Keratinocyte (primary cell): ENCODE data around the gene KIF16B. TPM values are rescaled to one million over a fixed set of nuclear protein-coding genes. Genes with fewer than 3 reads are reported as not detected.

Source experiments
- DNase-seq: peaks from one replicate; pipeline ENCODE4 v3.0.0-alpha.2; 2011; ENCODE audit warnings: low read depth, missing footprints, low spot score
- FAIRE-seq: peaks from 2 replicates; lab custom pipeline; 2011; peaks lifted over from hg19 to GRCh38; lab: Jason Lieb, UNC
- H2AFZ ChIP-seq: 2 replicates; pipeline ENCODE4 v1.6.0; 2012; ENCODE audit warnings: low read length, control low read depth, inconsistent platforms; ENCODE audit not compliant: control insufficient read depth
- H3K27ac ChIP-seq: 2 replicates; pipeline ENCODE4 v1.5.1; 2011; ENCODE audit warnings: low read length; ENCODE audit not compliant: control insufficient read depth, insufficient read depth
- H3K27me3 ChIP-seq: 3 replicates; pipeline ENCODE4 v1.6.0; 2011; ENCODE audit warnings: low read length; ENCODE audit not compliant: control insufficient read depth, insufficient read depth; ENCODE audit errors: extremely low read depth
- H3K36me3 ChIP-seq, 2 experiments: 2 replicates in 1 of 2; 3 replicates in 1 of 2; pipeline ENCODE4 v1.5.1; 2011; ENCODE audit warnings: low read length in 2 of 2, mild to moderate bottlenecking in 1 of 2; ENCODE audit not compliant: control insufficient read depth in 2 of 2, insufficient read depth in 2 of 2; ENCODE audit errors: extremely low read depth in 1 of 2
- H3K4me1 ChIP-seq: 3 replicates; pipeline ENCODE4 v1.5.1; 2011; ENCODE audit warnings: low read length; ENCODE audit not compliant: control insufficient read depth, insufficient read depth; ENCODE audit errors: extremely low read depth
- H3K4me2 ChIP-seq: 3 replicates; pipeline ENCODE4 v1.6.0; 2011; ENCODE audit warnings: low read depth, low read length; ENCODE audit not compliant: control insufficient read depth, insufficient read depth; ENCODE audit errors: extremely low read depth
- H3K4me3 ChIP-seq, 3 experiments: fragments of 200-600 bp in 1 of 3; sonication (generic) in 1 of 3; 2 replicates in 2 of 3; 3 replicates in 1 of 3; pipeline ENCODE4 v1.5.1; 2011 to 2016; ENCODE audit warnings: low read length in 3 of 3, mild to moderate bottlenecking in 3 of 3, control low read depth in 2 of 3, inconsistent platforms in 1 of 3, low read depth in 1 of 3, mixed read lengths in 1 of 3, mixed run types in 1 of 3, moderate library complexity in 1 of 3; ENCODE audit not compliant: control insufficient read depth in 2 of 3, insufficient read depth in 2 of 3; ENCODE audit errors: extremely low read depth in 1 of 3
- H3K79me2 ChIP-seq: 2 replicates; pipeline ENCODE4 v1.6.0; 2012; ENCODE audit warnings: low read length; ENCODE audit not compliant: control insufficient read depth, insufficient read depth
- H3K9ac ChIP-seq: 3 replicates; pipeline ENCODE4 v1.6.0; 2011; ENCODE audit warnings: low read length; ENCODE audit not compliant: control insufficient read depth, insufficient read depth; ENCODE audit errors: extremely low read depth
- H3K9me1 ChIP-seq: 3 replicates; pipeline ENCODE4 v1.6.0; 2011; ENCODE audit warnings: low read length; ENCODE audit not compliant: control insufficient read depth, insufficient read depth; ENCODE audit errors: extremely low read depth
- H3K9me3 ChIP-seq: 2 replicates; pipeline ENCODE4 v1.5.1; 2012; ENCODE audit warnings: low read depth, low read length; ENCODE audit not compliant: control insufficient read depth
- H4K20me1 ChIP-seq: 3 replicates; pipeline ENCODE4 v1.6.0; 2011; ENCODE audit warnings: low read length; ENCODE audit not compliant: control insufficient read depth, insufficient read depth; ENCODE audit errors: extremely low read depth
- CTCF ChIP-seq, 3 experiments: IDR thresholded peaks in 1 of 3; conservative IDR thresholded peaks in 1 of 3; optimal IDR thresholded peaks in 1 of 3; 2 replicates in 2 of 3; 3 replicates in 1 of 3; pipeline versions ENCODE3 to v1.5.1; 2011; ENCODE audit warnings: low read length in 3 of 3, mild to moderate bottlenecking in 3 of 3, moderate library complexity in 2 of 3, control low read depth in 1 of 3, inconsistent platforms in 1 of 3; ENCODE audit not compliant: insufficient read depth in 2 of 3; ENCODE audit errors: extremely low read depth in 1 of 3
- EZH2 ChIP-seq: IDR thresholded peaks from one replicate; pipeline ENCODE4 v1.6.1; 2012; ENCODE audit warnings: inconsistent platforms, mild to moderate bottlenecking, low read length, moderate library complexity
- dilution Hi-C: fragments of 300-500 bp; cut with MboI; formaldehyde crosslinking; loops from one replicate; pipeline ENCODE4 v1.7.0; 2020; ENCODE audit warnings: low sequenced_read_pairs; ENCODE audit not compliant: extremely low pct_ligation_motif_present
- polyA plus RNA-seq, 5 experiments: library from polyadenylated mRNA; depleted of rRNA in 3 of 5; stranded (reverse) in 3 of 5; stranded (forward) in 1 of 5; unstranded in 1 of 5; fragments of >200 nt; gene quantifications; 1 replicate in 1 of 5; 2 replicates in 3 of 5; 3 replicates in 1 of 5; pipeline versions ENCODE4 v1.2.1 to v1.2.3, GENCODE V29; 2011 to 2012; ENCODE audit warnings: missing spikeins in 2 of 5, low read depth in 1 of 5, low replicate concordance in 1 of 5

Gene KIF16B
- polyA plus RNA-seq, 1 donor (not counting 4 experiments of a cell fraction or from before 2014, with no cell fraction given), result 16.1 TPM

GRCh38 chr20:16446991-16447390 lies 126.3 kb downstream of the KIF16B start:
- Histone ChIP-seq H3K27ac (no peak overlapping the region), H3K9ac (no peak overlapping the region), H3K4me3 (no peak overlapping the region), H3K9me3 (no peaks in the 10 kb centered on the region), H3K79me2 (no peaks in the 10 kb centered on the region), H3K4me2 (no peak overlapping the region), H3K36me3 (peaks cover 0 to 4% of the 10 kb centered on the region in 2 experiments), H4K20me1 (no peaks in the 10 kb centered on the region), H2AFZ (no peak overlapping the region), H3K4me1 (no peaks in the 10 kb centered on the region), H3K27me3 (no peaks in the 10 kb centered on the region), H3K9me1 (no peaks in the 10 kb centered on the region)
- FAIRE-seq (no peak), DNase-seq (no peak)
- TF ChIP-seq CTCF (optimal IDR thresholded peaks at IDR 0.05 in 1 of 3, IDR thresholded peaks at IDR 0.05 in 1 of 3, conservative IDR thresholded peaks at IDR 0.05 in 1 of 3; ENCODE audit: extremely low read depth in 1 of 3, insufficient read depth in 2 of 3, low read length in 3 of 3), result no peak
- no peak for TF ChIP-seq EZH2
- dilution Hi-C loops, result no loop called here

GRCh38 chr20:16446246-16446645 lies 127.0 kb downstream of the KIF16B start:
- dilution Hi-C loops, result no loop called here
- Histone ChIP-seq H2AFZ (no peak overlapping the region), H3K9me3 (no peaks in the 10 kb centered on the region), H3K27me3 (no peaks in the 10 kb centered on the region), H3K9ac (no peak overlapping the region), H3K9me1 (no peaks in the 10 kb centered on the region), H3K4me3 (no peak overlapping the region), H3K36me3 (peaks cover 0 to 4% of the 10 kb centered on the region in 2 experiments), H3K4me2 (no peak overlapping the region), H3K27ac (no peak overlapping the region), H4K20me1 (no peaks in the 10 kb centered on the region), H3K4me1 (no peaks in the 10 kb centered on the region), H3K79me2 (no peaks in the 10 kb centered on the region)
- FAIRE-seq, result no peak
- no peak for DNase-seq
- TF ChIP-seq CTCF (optimal IDR thresholded peaks at IDR 0.05 in 1 of 3, IDR thresholded peaks at IDR 0.05 in 1 of 3, conservative IDR thresholded peaks at IDR 0.05 in 1 of 3; ENCODE audit: extremely low read depth in 1 of 3, insufficient read depth in 2 of 3, low read length in 3 of 3), result no peak
- no peak for TF ChIP-seq EZH2
